GM19452 (cell line): Measurements from ENCODE around the gene RTN4IP1.

Experiments used
- ATAC-seq: cut with Tn5 transposase; IDR thresholded peaks from one replicate; pipeline ENCODE4 v1.9.1; 2021; ENCODE audit not compliant: unreplicated experiment

Gene RTN4IP1

GRCh38 chr6:106522562-106523250 is 106.6 kb downstream of the RTN4IP1 start:
- ATAC-seq = no peak
